SK-N-SH treated with all-trans-retinoic acid at 6 μM for 48 hours (cell line): ENCODE data around the gene ZNF138.

Source experiments
- ATAC-seq: fragments of 200-7000 bp; cut with Tn5 transposase; 3 replicates; pipeline ENCODE4 v1.9.1; 2020; ENCODE audit warnings: mild to moderate bottlenecking, moderate library complexity
- BACH2 ChIP-seq: fragments of 250-450 bp; sonication (Bioruptor Pico); IDR thresholded peaks from 2 replicates; pipeline ENCODE4 v1.9.0; 2021; ENCODE audit warnings: mild to moderate bottlenecking, borderline replicate concordance
- ESRRG ChIP-seq: fragments of 250-450 bp; sonication (Bioruptor Pico); IDR thresholded peaks from 2 replicates; pipeline ENCODE4 v1.6.1; 2021; ENCODE audit warnings: mild to moderate bottlenecking
- ISL1 ChIP-seq: fragments of 250-450 bp; sonication (Bioruptor Pico); IDR thresholded peaks from 2 replicates; pipeline ENCODE4 v2.1.2; 2022; ENCODE audit warnings: mild to moderate bottlenecking, moderate library complexity
- OSR1 ChIP-seq: fragments of 250-450 bp; sonication (Bioruptor Pico); IDR thresholded peaks from 2 replicates; pipeline ENCODE4 v1.8.0; 2022; ENCODE audit warnings: moderate library complexity, mild to moderate bottlenecking, inconsistent platforms
- PPARA ChIP-seq: fragments of 250-450 bp; sonication (Bioruptor Pico); IDR thresholded peaks from 2 replicates; pipeline ENCODE4 v1.5.0; 2020; ENCODE audit warnings: mild to moderate bottlenecking, borderline replicate concordance
- RARB ChIP-seq: fragments of 250-450 bp; sonication (Bioruptor Pico); IDR thresholded peaks from 2 replicates; pipeline ENCODE4 v1.8.0; 2021; ENCODE audit warnings: mild to moderate bottlenecking, moderate library complexity
- SNAI2 ChIP-seq: fragments of 250-450 bp; sonication (Bioruptor Pico); IDR thresholded peaks from 2 replicates; pipeline ENCODE4 v1.5.0; 2020; ENCODE audit warnings: mild to moderate bottlenecking, moderate library complexity
- TCF4 ChIP-seq: fragments of 250-450 bp; sonication (Bioruptor Pico); IDR thresholded peaks from 2 replicates; pipeline ENCODE4 v1.8.0; 2021; ENCODE audit warnings: mild to moderate bottlenecking, moderate library complexity, borderline replicate concordance
- ZC3H10 ChIP-seq: fragments of 250-450 bp; sonication (Bioruptor Pico); IDR thresholded peaks from 2 replicates; pipeline ENCODE4 v1.5.1; 2021; ENCODE audit warnings: mild to moderate bottlenecking, moderate library complexity
- ZNF565 ChIP-seq: fragments of 450-650 bp; formaldehyde crosslinking; conservative IDR thresholded peaks from 2 replicates; pipeline ENCODE4 v1.5.0; 2020; ENCODE audit warnings: low read depth, mild to moderate bottlenecking, moderate library complexity
- ZNF70 ChIP-seq: fragments of 450-650 bp; formaldehyde crosslinking; IDR thresholded peaks from 2 replicates; pipeline ENCODE4 v1.5.0; 2020; ENCODE audit warnings: mild to moderate bottlenecking, moderate library complexity
- ZNF8 ChIP-seq: fragments of 450-650 bp; formaldehyde crosslinking; IDR thresholded peaks from 2 replicates; pipeline ENCODE4 v1.5.0; 2020; ENCODE audit warnings: mild to moderate bottlenecking, moderate library complexity
- TF ChIP-seq, protein P1 (sequence below): fragments of 250-450 bp; sonication (Bioruptor Pico); IDR thresholded peaks from 2 replicates; pipeline ENCODE4 v1.5.0; 2020; ENCODE audit warnings: mild to moderate bottlenecking, moderate library complexity
- TF ChIP-seq, protein P2 (sequence below): fragments of 250-450 bp; sonication (Bioruptor Pico); IDR thresholded peaks from 2 replicates; pipeline ENCODE4 v1.5.1; 2020; ENCODE audit warnings: low read depth, mild to moderate bottlenecking, moderate library complexity
- TF ChIP-seq, protein P3 (sequence below): fragments of 250-450 bp; sonication (Bioruptor Pico); IDR thresholded peaks from 2 replicates; pipeline ENCODE4 v1.5.1; 2021; ENCODE audit warnings: mild to moderate bottlenecking, moderate library complexity
- TF ChIP-seq, protein P4 (sequence below): fragments of 250-450 bp; sonication (Bioruptor Pico); IDR thresholded peaks from 2 replicates; pipeline ENCODE4 v1.8.0; 2021; ENCODE audit warnings: low read depth, mild to moderate bottlenecking, moderate library complexity, borderline replicate concordance

Gene ZNF138

GRCh38 chr7:64802699-64803098 is 8.5 kb downstream of the ZNF138 start (continued):
- TF ChIP-seq, protein P1, sequence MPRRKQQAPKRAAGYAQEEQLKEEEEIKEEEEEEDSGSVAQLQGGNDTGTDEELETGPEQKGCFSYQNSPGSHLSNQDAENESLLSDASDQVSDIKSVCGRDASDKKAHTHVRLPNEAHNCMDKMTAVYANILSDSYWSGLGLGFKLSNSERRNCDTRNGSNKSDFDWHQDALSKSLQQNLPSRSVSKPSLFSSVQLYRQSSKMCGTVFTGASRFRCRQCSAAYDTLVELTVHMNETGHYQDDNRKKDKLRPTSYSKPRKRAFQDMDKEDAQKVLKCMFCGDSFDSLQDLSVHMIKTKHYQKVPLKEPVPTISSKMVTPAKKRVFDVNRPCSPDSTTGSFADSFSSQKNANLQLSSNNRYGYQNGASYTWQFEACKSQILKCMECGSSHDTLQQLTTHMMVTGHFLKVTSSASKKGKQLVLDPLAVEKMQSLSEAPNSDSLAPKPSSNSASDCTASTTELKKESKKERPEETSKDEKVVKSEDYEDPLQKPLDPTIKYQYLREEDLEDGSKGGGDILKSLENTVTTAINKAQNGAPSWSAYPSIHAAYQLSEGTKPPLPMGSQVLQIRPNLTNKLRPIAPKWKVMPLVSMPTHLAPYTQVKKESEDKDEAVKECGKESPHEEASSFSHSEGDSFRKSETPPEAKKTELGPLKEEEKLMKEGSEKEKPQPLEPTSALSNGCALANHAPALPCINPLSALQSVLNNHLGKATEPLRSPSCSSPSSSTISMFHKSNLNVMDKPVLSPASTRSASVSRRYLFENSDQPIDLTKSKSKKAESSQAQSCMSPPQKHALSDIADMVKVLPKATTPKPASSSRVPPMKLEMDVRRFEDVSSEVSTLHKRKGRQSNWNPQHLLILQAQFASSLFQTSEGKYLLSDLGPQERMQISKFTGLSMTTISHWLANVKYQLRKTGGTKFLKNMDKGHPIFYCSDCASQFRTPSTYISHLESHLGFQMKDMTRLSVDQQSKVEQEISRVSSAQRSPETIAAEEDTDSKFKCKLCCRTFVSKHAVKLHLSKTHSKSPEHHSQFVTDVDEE, result no peak
- TF ChIP-seq ZNF8, result no peak
- TF ChIP-seq OSR1, result no peak
- TF ChIP-seq ISL1 (CRISPR knock-in tag), result no peak

- no peak for ATAC-seq
These were observed 13.6 kb downstream of the ZNF138 start for GRCh38 chr7:64807731-64808365.

DNA sequence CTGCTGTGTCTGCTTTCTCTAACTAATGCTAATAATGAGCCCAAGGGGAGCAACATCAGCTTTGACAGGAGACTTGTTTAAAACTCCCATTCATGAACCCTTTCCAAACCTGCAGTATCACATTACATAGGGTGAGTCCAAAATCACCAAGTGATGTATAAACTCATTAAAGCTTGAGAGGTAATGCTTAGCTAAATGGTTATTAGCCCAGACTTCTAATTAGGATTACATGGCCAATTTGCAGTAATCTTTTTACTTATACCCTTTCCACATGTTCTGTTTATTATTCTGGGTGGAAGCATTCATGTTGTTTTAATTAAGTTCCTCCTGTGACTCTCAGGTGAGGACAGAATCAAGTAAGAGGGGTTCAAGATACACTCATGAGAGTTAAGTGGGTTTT is 17.5 kb downstream of the ZNF138 start:
- no peak for ATAC-seq
- no peak for TF ChIP-seq SNAI2 (CRISPR knock-in tag)
- no peak for TF ChIP-seq ZC3H10 (CRISPR knock-in tag)
- TF ChIP-seq, protein P2, sequence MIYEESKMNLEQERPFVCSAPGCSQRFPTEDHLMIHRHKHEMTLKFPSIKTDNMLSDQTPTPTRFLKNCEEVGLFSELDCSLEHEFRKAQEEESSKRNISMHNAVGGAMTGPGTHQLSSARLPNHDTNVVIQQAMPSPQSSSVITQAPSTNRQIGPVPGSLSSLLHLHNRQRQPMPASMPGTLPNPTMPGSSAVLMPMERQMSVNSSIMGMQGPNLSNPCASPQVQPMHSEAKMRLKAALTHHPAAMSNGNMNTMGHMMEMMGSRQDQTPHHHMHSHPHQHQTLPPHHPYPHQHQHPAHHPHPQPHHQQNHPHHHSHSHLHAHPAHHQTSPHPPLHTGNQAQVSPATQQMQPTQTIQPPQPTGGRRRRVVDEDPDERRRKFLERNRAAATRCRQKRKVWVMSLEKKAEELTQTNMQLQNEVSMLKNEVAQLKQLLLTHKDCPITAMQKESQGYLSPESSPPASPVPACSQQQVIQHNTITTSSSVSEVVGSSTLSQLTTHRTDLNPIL (CRISPR knock-in tag), result no peak
- TF ChIP-seq ZNF565, result no peak
- TF ChIP-seq, protein P3, sequence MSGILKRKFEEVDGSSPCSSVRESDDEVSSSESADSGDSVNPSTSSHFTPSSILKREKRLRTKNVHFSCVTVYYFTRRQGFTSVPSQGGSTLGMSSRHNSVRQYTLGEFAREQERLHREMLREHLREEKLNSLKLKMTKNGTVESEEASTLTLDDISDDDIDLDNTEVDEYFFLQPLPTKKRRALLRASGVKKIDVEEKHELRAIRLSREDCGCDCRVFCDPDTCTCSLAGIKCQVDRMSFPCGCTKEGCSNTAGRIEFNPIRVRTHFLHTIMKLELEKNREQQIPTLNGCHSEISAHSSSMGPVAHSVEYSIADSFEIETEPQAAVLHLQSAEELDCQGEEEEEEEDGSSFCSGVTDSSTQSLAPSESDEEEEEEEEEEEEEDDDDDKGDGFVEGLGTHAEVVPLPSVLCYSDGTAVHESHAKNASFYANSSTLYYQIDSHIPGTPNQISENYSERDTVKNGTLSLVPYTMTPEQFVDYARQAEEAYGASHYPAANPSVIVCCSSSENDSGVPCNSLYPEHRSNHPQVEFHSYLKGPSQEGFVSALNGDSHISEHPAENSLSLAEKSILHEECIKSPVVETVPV (CRISPR knock-in tag), result no peak

More at GRCh38 chr7:64807731-64808365, 13.6 kb downstream of the ZNF138 start:
- TF ChIP-seq, protein P2 (CRISPR knock-in tag), result no peak
- TF ChIP-seq ZNF70 (CRISPR knock-in tag), result no peak

- ATAC-seq, result no peak
- TF ChIP-seq, protein P4, sequence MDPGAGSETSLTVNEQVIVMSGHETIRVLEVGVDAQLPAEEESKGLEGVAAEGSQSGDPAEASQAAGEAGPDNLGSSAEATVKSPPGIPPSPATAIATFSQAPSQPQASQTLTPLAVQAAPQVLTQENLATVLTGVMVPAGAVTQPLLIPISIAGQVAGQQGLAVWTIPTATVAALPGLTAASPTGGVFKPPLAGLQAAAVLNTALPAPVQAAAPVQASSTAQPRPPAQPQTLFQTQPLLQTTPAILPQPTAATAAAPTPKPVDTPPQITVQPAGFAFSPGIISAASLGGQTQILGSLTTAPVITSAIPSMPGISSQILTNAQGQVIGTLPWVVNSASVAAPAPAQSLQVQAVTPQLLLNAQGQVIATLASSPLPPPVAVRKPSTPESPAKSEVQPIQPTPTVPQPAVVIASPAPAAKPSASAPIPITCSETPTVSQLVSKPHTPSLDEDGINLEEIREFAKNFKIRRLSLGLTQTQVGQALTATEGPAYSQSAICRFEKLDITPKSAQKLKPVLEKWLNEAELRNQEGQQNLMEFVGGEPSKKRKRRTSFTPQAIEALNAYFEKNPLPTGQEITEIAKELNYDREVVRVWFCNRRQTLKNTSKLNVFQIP (CRISPR knock-in tag), result no peak
- no peak for TF ChIP-seq ZNF565
- no peak for TF ChIP-seq ESRRG (CRISPR knock-in tag)
- TF ChIP-seq, protein P1, result no peak
- no peak for TF ChIP-seq ISL1 (CRISPR knock-in tag)
- TF ChIP-seq, protein P3 (CRISPR knock-in tag), result no peak
- TF ChIP-seq, protein P2 (CRISPR knock-in tag), result no peak
- no peak for TF ChIP-seq ZC3H10 (CRISPR knock-in tag)
- TF ChIP-seq BACH2 (CRISPR knock-in tag), result no peak
- TF ChIP-seq PPARA (CRISPR knock-in tag), result no peak
- TF ChIP-seq ZNF8, result no peak
- no peak for TF ChIP-seq RARB
- TF ChIP-seq TCF4 (CRISPR knock-in tag), result no peak
These were observed 36.7 kb downstream of the ZNF138 start for GRCh38 chr7:64830926-64831325.
